ENCODE results near the gene TRAK2.

GRCh38 chr2:201448061-201448460, 3.2 kb downstream of the TRAK2 start:
- no peak for TF ChIP-seq CTCF (IDR thresholded peaks at IDR 0.05)
- TF ChIP-seq POLR2A (IDR thresholded peaks at IDR 0.05), result no peak
